ENCODE data around the gene ADAMTS3. TPM values are rescaled to one million over a fixed set of nuclear protein-coding genes. Genes with fewer than 3 reads are reported as not detected.

The ADAMTS3 gene
- total and polyA plus RNA-seq, 8 donors, result 0.08 to 0.47 (median 0.15) TPM

GRCh38 chr4:72577211-72577610, 8.2 kb upstream of the ADAMTS3 start:
- Histone ChIP-seq H3K9me3 (no peaks in the 10 kb centered on the region), H3K36me3 (no peaks in the 10 kb centered on the region), H3K27me3 (no peaks in the 10 kb centered on the region), H3K4me3 (no peak overlapping the region), H3K27ac (no peak overlapping the region), H3K4me1 (no peaks in the 10 kb centered on the region)
- WGBS, 2 donors, result 80 to 87% methylated on average over 6 of the region's 6 CpGs
- ATAC-seq (no peak), DNase-seq (no peak), FAIRE-seq (no peak)
- TF ChIP-seq CTCF (IDR thresholded peaks at IDR 0.05), result no peak
- intact Hi-C loops (cut with DNase I), result no loop called here

- intact Hi-C loops (cut with DNase I), result no loop called here
- FAIRE-seq (no peak), ATAC-seq (no peak), DNase-seq (no peak)
- no peaks in the 10 kb centered on the region for H3K36me3 ChIP-seq
- no peaks in the 10 kb centered on the region for H3K27me3 ChIP-seq
- no peak for TF ChIP-seq CTCF (IDR thresholded peaks at IDR 0.05)
- no peaks in the 10 kb centered on the region for H3K9me3 ChIP-seq
- no peak overlapping the region for H3K27ac ChIP-seq
- 82 to 87% methylated on average over 6 of the region's 6 CpGs for WGBS, 2 donors
- H3K4me1 ChIP-seq, result no peaks in the 10 kb centered on the region
- no peak overlapping the region for H3K4me3 ChIP-seq
Measured at GRCh38 chr4:72571337-72571736, 2.3 kb upstream of the ADAMTS3 start.

- no peak for FAIRE-seq
- TF ChIP-seq CTCF (IDR thresholded peaks at IDR 0.05), result no peak
- Histone ChIP-seq H3K27me3 (peaks cover 0 to 6% (median 0%) of the 10 kb centered on the region in 4 donors), H3K36me3 (no peaks in the 10 kb centered on the region), H3K9me3 (no peaks in the 10 kb centered on the region), H3K27ac (no peak overlapping the region), H3K4me3 (peak overlapping the region in 3 of 4 donors; percentile 34 to 61 (median 51)), H3K4me1 (no peaks in the 10 kb centered on the region)
- intact Hi-C loops (cut with DNase I), result no loop called here
- WGBS, 2 donors, result 57 to 59% methylated on average over 15 of the region's 15 CpGs
- no peak for ATAC-seq
- DNase-seq, result no peak
Measured at GRCh38 chr4:72569719-72570235, 756 bp upstream of the ADAMTS3 start.

GRCh38 chr4:72567821-72568675, 973 bp downstream of the ADAMTS3 start:
- Histone ChIP-seq H3K4me1 (no peaks in the 10 kb centered on the region), H3K27ac (peak overlapping the region in 2 of 4 donors; percentile 35 to 44), H3K36me3 (no peaks in the 10 kb centered on the region), H3K9me3 (no peaks in the 10 kb centered on the region), H3K27me3 (peaks cover 0 to 6% (median 0%) of the 10 kb centered on the region in 4 donors), H3K4me3 (peak overlapping the region; percentile 29 to 61 (median 42))
- intact Hi-C loops (cut with DNase I), result no loop called here
- TF ChIP-seq CTCF (IDR thresholded peaks at IDR 0.05), result peak in 1 of 4 donors; percentile 9
- WGBS, 2 donors, result 1% methylated on average over 41 of the region's 41 CpGs
- peak; percentile 39 to 75 (median 60) for DNase-seq
- peak; percentile 68 to 80 (median 77) for ATAC-seq
- FAIRE-seq, result no peak

GRCh38 chr4:72567036-72567435, 2.0 kb downstream of the ADAMTS3 start:
- no peaks in the 10 kb centered on the region for H3K36me3 ChIP-seq
- H3K27me3 ChIP-seq, result peaks cover 0 to 6% (median 0%) of the 10 kb centered on the region in 4 donors
- intact Hi-C loops (cut with DNase I), result no loop called here
- TF ChIP-seq CTCF (IDR thresholded peaks at IDR 0.05), result no peak
- 45 to 62% methylated on average over 1 of the region's 1 CpG for WGBS, 2 donors
- H3K27ac ChIP-seq, result no peak overlapping the region
- H3K4me1 ChIP-seq, result no peaks in the 10 kb centered on the region
- DNase-seq (no peak), ATAC-seq (no peak), FAIRE-seq (no peak)
- H3K9me3 ChIP-seq, result no peaks in the 10 kb centered on the region
- H3K4me3 ChIP-seq, result peak overlapping the region in 1 of 4 donors; percentile 61
